ENCODE measurements around the gene ZNF678. TPM values are rescaled to one million over a fixed set of nuclear protein-coding genes. Genes with fewer than 3 reads are reported as not detected.

The ZNF678 gene
- total and polyA plus RNA-seq, 9 of the 15 experiments (the other 6 are each of a cell fraction or from before 2014, with no cell fraction given), result 3.0 to 16.8 (median 8.0) TPM

DNA sequence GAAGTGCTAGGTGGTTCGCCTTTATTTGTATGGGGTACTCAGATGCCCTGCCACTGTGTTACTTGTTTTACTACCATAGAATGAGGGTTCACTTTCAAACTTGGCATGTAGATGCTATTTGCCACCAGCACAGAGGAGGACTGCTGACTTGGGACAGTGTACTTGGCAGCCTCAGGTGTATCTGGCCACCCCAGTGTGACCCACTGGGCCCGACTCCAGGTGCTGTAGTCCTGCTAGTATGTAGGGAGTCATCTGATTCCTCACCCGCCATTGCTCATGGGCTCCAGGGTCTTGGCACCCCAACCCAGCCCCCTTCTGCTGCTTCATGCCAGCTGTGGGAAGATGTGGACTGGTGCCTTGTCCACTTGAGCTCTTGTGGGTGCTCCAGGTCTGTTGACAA, 40.0 kb downstream of the ZNF678 start:
- intact Hi-C loops (cut with micrococcal nuclease) (no loop called here), in situ Hi-C loops (cut with MboI) (no loop called here)
- Histone ChIP-seq H3K9me1 (ENCODE audit: control insufficient read depth, insufficient read depth, low read length) (no peaks in the 10 kb centered on the region), H3K36me3 (ENCODE audit: control insufficient read depth, insufficient read depth, low read length) (no peaks in the 10 kb centered on the region), H2AFZ (ENCODE audit: low read depth, low read length) (no peak overlapping the region), H3K4me2 (ENCODE audit: insufficient read depth, low read length) (no peak overlapping the region), H3K27me3 (ENCODE audit: control insufficient read depth in 2 of 2, insufficient read depth in 2 of 2, low read length in 2 of 2) (no peaks in the 10 kb centered on the region), H3K9ac (ENCODE audit: insufficient read depth in 1 of 2, low read depth in 2 of 2, low read length in 2 of 2) (no peak overlapping the region), H3K4me1 (replicated peaks in 1 of 2; ENCODE audit: control insufficient read depth in 2 of 2, insufficient read depth in 2 of 2, low read length in 2 of 2) (no peaks in the 10 kb centered on the region; a peak in 1 of 5 replicates), H4K20me1 (replicated peaks; ENCODE audit: control insufficient read depth, insufficient read depth, low read length) (no peaks in the 10 kb centered on the region), H3K4me3 (no peak overlapping the region), H3K79me2 (ENCODE audit: control insufficient read depth, insufficient read depth, low read length) (peaks cover 4% of the 10 kb centered on the region; the same call in 1 of the 3 replicates), H3K9me3 (replicated peaks; ENCODE audit: control insufficient read depth, insufficient read depth, low read depth, low read length) (0 out of 2 replicates have a peak, but pooled peaks cover 2% of the 10 kb centered on the region), H3K27ac (ENCODE audit: extremely low read depth, low read depth, low read length) (no peak overlapping the region)
- POLR2A ChIA-PET, result no interaction called here
- ATAC-seq, result no peak
- no peak for DNase-seq (ENCODE audit: extremely low read depth in 1 of 4, low spot score in 3 of 4)
- FAIRE-seq, result no peak
- BruUV-seq (replicated peaks), result no TSS peak
- CTCF ChIA-PET (ENCODE audit: low intra/inter-chr PET ratio), result no interaction called here
- WGBS (ENCODE audit: insufficient coverage, low coverage, missing lambda C conversion rate), result 18% methylated on average over 3 of the region's 3 CpGs
- TF ChIP-seq ARID2 (IDR thresholded peaks at IDR 0.05) (no peak), TAF15 (IDR thresholded peaks at IDR 0.05; ENCODE audit: low read depth, low read length) (no peak), GABPA (tag; conservative IDR thresholded peaks at IDR 0.05; ENCODE audit: low read depth) (no peak), KAT8 (IDR thresholded peaks at IDR 0.05; ENCODE audit: low read depth) (no peak), FOS (IDR thresholded peaks at IDR 0.05; ENCODE audit: extremely low read depth, insufficient read length) (no peak)
- TF ChIP-seq, protein P1, sequence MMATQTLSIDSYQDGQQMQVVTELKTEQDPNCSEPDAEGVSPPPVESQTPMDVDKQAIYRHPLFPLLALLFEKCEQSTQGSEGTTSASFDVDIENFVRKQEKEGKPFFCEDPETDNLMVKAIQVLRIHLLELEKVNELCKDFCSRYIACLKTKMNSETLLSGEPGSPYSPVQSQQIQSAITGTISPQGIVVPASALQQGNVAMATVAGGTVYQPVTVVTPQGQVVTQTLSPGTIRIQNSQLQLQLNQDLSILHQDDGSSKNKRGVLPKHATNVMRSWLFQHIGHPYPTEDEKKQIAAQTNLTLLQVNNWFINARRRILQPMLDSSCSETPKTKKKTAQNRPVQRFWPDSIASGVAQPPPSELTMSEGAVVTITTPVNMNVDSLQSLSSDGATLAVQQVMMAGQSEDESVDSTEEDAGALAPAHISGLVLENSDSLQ (IDR thresholded peaks at IDR 0.05), result no peak
- TF ChIP-seq, protein P2, sequence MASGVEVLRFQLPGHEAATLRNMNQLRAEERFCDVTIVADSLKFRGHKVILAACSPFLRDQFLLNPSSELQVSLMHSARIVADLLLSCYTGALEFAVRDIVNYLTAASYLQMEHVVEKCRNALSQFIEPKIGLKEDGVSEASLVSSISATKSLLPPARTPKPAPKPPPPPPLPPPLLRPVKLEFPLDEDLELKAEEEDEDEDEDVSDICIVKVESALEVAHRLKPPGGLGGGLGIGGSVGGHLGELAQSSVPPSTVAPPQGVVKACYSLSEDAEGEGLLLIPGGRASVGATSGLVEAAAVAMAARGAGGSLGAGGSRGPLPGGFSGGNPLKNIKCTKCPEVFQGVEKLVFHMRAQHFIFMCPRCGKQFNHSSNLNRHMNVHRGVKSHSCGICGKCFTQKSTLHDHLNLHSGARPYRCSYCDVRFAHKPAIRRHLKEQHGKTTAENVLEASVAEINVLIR (CRISPR knock-in tag; IDR thresholded peaks at IDR 0.05), result no peak
- TF ChIP-seq, protein P3, sequence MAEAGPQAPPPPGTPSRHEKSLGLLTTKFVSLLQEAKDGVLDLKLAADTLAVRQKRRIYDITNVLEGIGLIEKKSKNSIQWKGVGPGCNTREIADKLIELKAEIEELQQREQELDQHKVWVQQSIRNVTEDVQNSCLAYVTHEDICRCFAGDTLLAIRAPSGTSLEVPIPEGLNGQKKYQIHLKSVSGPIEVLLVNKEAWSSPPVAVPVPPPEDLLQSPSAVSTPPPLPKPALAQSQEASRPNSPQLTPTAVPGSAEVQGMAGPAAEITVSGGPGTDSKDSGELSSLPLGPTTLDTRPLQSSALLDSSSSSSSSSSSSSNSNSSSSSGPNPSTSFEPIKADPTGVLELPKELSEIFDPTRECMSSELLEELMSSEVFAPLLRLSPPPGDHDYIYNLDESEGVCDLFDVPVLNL (CRISPR knock-in tag; IDR thresholded peaks at IDR 0.05; ENCODE audit: low read depth), result no peak
- TF ChIP-seq, protein P4, sequence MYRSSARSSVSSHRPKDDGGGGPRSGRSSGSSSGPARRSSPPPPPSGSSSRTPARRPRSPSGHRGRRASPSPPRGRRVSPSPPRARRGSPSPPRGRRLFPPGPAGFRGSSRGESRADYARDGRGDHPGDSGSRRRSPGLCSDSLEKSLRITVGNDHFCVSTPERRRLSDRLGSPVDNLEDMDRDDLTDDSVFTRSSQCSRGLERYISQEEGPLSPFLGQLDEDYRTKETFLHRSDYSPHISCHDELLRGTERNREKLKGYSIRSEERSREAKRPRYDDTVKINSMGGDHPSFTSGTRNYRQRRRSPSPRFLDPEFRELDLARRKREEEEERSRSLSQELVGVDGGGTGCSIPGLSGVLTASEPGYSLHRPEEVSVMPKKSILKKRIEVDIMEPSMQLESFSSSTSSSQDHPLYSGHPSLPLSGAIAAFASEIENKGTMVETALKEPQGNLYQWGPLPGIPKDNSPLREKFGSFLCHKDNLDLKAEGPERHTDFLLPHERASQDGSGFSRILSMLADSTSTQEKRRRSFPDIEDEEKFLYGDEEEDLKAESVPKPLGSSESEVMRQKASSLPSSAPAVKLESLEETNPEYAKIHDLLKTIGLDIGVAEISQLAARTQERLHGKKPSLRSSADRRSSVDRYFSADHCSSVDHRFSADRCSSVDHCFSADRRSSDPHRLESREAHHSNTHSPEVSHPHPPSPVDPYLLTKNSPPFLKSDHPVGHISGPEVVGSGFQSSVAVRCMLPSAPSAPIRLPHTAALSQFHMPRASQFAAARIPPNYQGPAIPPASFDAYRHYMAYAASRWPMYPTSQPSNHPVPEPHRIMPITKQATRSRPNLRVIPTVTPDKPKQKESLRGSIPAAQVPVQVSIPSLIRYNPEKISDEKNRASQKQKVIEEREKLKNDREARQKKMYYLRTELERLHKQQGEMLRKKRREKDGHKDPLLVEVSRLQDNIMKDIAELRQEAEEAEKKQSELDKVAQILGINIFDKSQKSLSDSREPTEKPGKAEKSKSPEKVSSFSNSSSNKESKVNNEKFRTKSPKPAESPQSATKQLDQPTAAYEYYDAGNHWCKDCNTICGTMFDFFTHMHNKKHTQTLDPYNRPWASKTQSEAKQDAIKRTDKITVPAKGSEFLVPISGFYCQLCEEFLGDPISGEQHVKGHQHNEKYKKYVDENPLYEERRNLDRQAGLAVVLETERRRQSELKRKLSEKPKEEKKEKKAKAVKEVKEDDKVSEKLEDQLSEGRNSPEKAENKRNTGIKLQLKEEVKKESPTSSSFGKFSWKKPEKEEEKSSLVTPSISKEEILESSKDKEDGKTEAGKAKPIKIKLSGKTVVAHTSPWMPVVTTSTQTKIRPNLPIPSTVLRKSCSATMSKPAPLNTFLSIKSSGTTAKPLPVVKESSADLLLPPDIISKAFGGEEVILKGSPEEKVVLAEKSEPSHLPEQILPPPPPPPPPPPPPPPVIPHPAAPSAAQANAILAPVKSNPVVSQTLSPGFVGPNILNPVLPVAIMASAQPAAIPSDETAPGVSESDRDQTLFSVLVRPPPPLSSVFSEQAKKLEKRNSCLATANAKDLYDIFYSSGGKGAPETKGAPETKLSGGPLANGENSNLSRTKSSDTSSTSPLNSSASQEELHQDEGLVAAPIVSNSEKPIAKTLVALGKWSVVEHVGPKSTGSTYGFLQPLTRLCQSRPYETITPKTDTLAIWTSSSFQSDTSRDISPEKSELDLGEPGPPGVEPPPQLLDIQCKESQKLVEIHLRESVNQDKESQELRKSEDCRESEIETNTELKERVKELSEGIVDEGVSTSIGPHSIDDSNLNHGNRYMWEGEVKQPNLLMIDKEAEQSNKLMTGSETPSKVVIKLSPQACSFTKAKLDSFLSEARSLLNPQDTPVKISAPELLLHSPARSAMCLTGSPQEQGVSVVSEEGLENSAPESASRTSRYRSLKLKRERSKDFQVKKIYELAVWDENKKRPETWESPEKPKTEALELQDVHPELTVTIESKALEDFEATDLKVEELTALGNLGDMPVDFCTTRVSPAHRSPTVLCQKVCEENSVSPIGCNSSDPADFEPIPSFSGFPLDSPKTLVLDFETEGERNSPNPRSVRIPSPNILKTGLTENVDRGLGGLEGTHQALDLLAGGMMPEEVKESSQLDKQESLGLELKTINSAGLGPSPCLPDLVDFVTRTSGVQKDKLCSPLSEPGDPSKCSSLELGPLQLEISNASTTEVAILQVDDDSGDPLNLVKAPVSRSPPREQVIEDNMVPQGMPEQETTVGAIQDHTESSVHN (IDR thresholded peaks at IDR 0.05; ENCODE audit: borderline replicate concordance in 1 of 2, low read depth in 1 of 2), result no peak

Measured in K562 (cell line).